Measurements from ENCODE around the gene UBE2J1. TPM values are rescaled to one million over a fixed set of nuclear protein-coding genes. Genes with fewer than 3 reads are reported as not detected.
"Not testable (repeated sequence)": the region's sequence is repeated elsewhere in the genome, so short reads cannot be mapped to it uniquely, and the experiment has no call there.

The UBE2J1 gene, protein sequence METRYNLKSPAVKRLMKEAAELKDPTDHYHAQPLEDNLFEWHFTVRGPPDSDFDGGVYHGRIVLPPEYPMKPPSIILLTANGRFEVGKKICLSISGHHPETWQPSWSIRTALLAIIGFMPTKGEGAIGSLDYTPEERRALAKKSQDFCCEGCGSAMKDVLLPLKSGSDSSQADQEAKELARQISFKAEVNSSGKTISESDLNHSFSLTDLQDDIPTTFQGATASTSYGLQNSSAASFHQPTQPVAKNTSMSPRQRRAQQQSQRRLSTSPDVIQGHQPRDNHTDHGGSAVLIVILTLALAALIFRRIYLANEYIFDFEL
- polyA plus RNA-seq (ENCODE audit: insufficient read length in 4 of 4): 10 to 100 TPM; 53.7 to 69.5 (median 63.3) TPM

DNA sequence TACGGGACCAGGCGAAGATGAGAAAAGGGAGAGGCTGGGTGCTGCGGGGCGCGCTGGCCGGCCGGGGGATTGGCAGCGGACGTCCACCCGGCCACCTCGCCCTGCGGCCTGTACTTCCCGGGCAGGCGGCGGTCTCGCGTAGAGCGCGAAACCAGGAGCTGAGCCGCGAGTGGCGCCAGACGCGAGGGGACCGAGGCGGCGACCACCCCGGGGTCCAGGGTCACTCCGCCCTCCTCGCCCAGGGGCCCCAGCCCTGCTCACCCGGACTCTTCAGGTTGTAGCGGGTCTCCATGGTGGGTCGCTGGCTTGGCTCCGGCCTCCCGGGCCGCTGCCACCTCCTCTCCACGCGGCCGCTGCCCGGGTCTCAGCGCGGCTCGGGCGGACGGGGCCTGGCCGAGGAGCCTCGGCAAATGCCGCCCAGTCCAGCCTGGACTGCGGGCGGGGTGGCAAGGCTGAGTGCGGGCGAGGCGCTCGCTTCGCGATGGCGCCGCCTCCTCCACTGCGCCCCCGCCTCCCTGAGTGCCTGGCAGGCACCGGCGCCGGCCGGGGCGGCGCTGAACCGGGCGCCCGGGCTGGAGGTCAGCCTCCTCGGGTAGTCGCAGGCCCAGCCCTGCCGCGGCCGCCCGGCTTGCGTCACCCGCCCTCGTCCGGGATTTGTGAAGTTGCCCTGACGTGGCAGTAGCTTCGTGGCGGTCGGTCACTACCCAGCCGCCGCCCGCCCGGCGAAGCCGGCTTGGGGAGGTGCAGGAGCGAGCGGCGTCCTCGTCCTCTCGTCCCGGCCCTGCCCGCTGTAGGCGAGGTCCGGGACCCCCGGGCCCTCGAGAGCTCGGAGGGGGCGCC lies at the start of gene UBE2J1:
TSS of gene UBE2J1 (minus strand) at position 445 of the 840 bp plus-strand sequence. CDS start at position 292, 153 bp downstream.
- DNase-seq (ENCODE audit: low read depth in 4 of 4, low spot score in 3 of 4): peak in 2 of 4 donors; percentile 67 to 75

DNA sequence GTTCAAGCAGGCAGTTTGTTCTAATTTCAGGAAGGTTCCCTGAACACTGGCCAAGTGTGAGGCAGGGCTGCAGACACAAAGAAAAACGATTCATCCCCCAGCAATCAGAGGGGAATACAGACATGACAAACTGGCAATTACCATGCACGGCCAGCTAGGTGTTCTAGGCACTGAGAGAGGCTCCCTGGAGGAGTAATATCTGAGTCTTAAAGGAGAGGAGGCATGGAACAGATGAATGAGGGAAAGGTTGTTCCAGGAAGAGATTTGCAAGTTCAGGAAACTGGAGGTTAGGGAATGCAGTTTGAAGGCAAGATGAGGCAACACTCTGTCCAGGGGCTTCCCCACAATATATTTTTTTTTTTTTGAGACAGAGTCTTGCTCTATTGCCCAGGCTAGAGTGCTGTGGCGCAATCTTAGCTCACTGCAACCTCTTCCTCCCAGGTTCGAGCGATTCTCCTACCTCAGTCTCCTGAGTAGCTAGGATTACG lies 48.4 kb upstream of the UBE2J1 start:
- no peak for DNase-seq (ENCODE audit: low read depth in 4 of 4, low spot score in 3 of 4)

DNA sequence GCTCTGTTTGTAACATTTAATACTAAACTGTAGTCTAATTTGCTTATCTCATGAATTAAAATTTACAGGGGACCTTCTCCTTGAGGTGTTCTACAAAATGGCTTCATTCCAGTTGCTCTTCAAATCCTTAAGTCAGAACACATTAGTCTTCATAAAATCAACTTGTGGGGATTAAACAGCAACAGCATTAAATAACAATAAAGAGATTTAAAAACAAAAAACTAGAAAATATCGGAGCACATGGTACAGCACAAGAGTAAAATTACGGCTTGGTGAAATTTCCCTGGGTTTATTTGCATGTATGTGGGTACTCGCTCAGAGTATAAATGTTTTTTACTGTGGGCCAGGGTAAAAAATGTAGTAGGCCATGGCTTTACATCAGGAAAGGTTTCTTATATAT lies 47.5 kb upstream of the UBE2J1 start:
- no peak for DNase-seq (ENCODE audit: low read depth in 4 of 4, low spot score in 3 of 4)

DNA sequence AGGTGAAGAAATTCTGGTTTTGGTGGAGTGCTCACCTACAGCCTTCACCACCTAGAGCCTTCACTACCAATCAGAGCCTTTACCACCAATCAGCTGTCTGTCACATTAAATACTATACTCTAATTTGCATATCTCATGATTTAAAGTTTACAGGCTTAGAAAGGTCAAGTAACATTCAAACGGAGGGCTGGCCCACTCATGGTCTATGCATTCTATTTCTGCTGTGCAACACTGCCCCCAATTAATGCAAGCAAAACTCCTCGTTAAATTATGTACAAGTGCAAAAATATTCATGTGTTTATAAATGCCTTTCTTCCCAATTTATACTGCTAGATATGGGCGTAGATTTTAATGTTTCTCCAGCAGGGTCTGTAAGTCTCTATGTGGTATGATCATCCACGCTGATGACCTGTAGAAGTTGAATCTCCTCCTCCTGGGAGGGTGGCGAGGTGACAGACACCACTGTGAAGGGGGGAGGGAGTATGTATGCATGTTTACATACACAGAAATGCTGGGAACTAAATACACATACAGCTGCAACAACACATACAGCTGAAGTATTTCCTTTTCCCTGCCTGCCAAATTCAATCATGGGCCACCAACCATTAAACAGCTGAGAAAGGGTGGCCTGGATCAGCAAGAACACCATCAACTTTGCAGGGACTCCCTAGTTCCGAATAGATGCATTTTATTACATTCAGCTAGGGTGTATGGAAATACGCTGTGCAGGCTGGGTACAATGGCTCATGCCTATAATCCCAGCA lies 46.4 kb upstream of the UBE2J1 start:
- no peak for DNase-seq (ENCODE audit: low read depth in 4 of 4, low spot score in 3 of 4)

DNA sequence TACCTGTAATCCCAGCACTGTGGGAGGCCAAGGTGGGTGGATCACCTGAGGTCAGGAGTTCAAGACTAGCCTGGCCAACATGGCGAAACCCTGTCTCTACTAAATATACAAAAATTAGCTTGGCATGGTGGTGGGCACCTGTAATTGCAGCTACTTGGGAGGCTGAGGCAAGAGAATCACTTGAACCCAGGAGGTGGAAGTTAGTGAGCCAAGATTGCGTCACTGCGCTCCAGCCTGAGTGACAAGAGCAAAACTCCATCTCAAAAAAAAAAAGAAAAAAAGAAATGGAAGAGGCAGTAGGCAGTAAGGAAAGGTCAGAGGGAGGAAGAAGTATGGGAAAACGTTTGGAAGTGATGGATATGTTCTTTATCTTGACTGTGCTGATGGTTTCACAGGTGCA lies 45.4 kb upstream of the UBE2J1 start:
- not testable (repeated sequence) for DNase-seq (ENCODE audit: low read depth in 4 of 4, low spot score in 3 of 4)

DNA sequence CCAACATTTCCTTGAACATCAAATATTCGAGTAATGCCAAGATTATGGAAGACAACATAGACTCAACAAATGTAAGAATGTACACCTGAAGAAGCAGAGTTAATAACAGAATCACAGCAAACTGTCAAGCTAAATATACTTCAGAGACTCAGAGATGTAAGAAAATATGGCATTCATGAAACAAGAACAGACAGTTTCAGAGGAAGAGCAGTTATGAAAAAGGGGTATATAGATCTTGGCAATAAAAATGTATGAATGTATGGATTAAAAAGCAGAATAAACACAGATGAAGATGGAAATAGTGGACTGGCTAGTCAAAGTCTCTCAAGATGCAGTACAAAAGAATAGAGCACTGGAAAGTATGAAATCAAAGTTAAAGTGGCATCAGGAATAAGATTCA lies 41.1 kb upstream of the UBE2J1 start:
- DNase-seq (ENCODE audit: low read depth in 4 of 4, low spot score in 3 of 4): no peak

DNA sequence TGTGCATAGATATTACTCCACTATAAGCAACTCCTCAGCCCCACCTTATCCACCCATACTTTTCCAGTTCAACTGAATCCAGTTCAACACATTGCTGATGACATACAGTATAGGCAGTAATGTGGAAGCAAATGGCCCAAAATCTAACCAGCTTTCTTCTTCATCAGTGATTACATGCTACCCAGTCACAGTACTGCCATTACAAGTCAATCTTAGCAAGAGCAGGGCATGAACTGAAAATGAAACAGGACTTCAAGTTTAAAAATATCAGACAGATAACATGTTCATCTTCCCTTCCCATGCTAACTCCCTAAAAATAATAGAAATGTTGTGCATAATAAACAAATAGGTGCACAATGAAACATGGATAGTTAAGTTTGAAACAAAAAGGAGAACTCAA lies 40.3 kb upstream of the UBE2J1 start:
- DNase-seq (ENCODE audit: low read depth in 4 of 4, low spot score in 3 of 4): no peak

DNA sequence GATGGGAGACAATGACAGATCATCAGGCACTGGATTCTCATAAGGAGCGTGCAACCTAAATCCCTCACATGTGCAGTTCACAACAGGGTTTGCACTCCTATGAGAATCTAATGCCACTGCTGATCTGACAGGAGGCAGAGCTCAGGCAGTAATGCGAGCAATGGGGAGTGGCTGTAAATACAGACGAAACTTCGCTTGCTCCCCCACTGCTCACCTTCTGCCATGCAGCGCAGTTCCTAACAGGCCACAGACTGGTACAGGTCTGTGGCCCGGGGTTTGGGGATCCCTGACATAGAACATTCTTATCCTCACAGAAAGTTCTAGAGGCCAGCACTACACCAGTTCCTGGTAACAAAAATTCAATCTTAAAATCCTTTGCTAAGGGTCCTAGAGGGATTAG lies 36.3 kb upstream of the UBE2J1 start:
- no peak for DNase-seq (ENCODE audit: low read depth in 4 of 4, low spot score in 3 of 4)

DNA sequence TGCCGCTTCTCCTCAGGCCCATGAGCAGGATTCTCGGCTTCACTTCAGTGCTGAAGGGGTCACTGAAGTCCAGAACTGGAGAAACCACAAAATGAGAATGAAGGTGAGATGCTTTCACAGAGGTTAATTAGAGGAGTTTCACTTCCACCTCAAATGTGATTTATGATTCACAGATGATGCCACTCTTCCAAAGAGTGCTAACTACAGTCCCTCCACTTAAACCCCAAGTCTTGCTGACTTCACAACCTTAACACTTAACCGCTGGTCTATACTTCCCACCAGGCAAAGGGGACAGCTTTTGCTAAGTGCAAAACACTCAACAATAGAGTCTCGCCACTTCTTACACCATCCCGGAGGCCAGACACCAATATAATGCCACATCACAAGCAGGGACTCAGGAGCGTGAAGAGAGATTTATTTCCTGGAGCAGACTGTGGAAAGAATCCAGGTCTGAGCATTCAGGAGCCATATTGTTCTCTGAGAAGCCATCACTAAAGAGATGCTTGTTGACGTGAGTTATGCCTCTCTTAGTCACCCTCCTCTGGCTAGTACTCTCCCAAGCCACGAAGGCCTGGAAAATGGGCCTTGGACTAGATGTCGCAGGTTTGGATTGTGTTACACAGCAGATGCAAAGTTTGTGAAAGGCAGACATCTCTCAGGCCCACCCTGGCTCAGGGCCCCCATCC lies 35.1 kb upstream of the UBE2J1 start:
- DNase-seq (ENCODE audit: low read depth in 4 of 4, low spot score in 3 of 4): no peak

DNA sequence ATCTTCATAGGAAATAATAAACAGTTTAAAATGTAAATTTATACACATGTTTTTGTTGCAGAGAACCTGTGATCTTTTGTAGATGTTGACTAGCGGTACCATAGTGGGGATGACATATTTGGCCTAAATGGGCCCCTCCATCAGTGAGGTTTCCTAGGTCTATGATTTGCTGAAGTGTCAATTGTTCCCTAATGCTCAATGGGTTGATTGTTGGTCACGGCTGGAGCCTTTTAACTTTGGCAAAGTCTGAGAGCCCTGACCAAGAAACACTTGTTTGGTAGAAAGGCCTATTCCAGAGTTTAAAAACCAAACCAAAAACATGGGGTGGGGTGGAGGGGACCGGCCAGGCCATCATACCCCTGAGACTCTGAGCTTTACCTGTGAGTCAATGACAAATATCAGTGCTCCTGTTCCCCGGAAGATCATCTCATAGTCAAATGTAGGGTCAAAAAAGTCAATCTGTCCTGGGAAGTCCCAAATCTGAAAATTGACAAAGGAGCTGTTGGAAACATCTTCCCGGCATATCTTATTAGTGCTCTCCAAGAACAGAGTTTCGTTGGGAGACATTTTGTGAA lies 34.5 kb upstream of the UBE2J1 start:
- DNase-seq (ENCODE audit: low read depth in 4 of 4, low spot score in 3 of 4): no peak

DNA sequence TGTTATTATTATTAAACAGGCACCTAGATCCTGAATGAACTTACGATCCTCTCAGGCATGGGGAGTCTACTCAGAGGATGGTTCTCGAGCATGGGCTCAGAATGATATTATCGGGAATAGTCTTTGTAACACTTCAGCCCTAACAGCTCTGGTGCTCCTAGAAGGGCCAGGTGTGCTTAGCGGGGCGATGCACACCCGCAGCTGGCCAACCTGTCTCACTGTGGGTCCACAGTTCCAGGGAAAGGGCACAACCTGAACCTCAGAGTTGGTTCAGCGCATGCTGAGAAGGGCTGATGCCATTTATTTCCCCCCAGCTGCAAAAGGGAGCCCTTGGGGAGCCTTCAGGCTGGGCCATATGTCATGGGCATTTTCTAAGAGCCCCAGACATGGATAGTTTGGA lies 33.3 kb upstream of the UBE2J1 start:
- DNase-seq (ENCODE audit: low read depth in 4 of 4, low spot score in 3 of 4): no peak

DNA sequence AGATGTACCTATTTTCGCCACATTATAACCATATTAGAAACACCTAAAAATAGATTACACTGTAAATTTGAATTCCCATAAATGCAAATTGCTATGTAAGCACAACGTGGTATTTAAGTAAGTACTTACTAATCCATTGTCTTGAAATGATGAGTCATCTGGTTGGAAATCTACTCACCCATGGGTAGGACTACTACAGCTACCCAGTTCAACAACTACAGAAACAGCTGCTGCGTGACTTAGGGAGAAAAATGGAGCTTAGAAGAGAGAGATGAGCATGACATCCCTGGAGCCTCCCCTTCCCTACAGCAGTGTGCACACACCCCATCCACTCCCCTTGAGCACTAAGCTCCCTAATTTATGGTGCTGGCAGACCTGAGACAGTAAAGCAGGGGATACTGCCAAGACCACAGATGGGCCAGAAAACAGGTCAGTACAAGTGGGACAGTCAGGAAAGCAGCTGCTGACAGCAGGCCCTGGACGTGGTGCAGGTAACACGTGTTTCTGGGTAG lies 32.7 kb upstream of the UBE2J1 start:
- DNase-seq (ENCODE audit: low read depth in 4 of 4, low spot score in 3 of 4): no peak

DNA sequence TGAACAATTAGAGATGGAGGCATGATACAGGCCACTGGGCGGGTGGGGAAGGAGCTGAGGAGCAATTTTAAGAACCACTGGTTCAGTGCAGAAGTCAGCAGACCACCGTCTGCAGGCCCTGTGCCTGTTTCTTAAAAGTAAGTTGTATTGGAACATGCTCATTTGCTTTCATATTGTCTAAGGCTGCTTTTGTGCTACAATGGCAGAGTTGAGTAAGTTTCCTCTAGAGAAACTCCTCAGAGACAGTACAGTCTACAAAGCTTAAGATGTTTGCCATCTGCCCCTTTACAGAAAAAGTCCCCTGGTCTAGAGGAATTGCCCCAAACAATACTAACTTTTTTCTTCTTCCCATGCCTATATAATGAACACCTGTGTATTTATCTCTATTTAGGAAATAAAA lies 28.5 kb upstream of the UBE2J1 start:
- DNase-seq (ENCODE audit: low read depth in 4 of 4, low spot score in 3 of 4): no peak

DNA sequence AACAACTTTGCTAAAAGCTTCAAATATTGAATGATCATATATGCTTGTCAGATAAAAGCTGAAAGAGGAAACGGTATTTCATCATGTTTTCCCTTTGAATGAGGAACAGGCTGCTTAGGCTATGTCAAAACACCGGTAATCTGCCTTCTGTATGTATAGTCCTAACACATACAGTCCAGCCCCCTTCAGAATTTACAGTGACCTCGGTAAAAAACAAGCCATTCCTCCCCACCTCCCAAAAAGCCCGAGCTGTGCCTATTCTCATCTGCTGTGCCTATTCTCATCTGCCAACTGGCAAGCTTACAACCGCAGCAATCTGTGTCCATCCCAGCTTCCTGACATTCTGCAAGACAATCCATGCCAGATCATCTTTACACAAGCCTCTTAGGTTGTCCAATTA lies 26.8 kb upstream of the UBE2J1 start:
- DNase-seq (ENCODE audit: low read depth in 4 of 4, low spot score in 3 of 4): no peak

DNA sequence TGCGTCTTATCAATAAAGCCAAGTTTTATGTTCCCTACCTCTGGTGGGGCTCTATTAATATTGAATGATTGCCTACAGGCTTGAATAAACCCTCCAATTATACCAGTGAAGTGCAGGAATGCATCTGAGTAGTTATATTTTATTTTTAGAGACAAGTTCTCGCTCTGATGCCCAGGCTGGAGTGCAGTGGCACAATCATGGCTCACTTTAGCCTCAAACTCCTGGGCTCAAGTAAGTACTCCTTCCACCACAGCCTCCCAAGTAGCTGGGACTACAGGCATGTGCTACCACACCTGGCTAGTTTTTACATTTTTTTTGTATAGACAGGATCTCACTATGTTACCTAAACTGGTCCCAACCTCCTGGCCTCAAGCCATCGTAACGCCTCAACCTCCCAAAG lies 26.1 kb upstream of the UBE2J1 start:
- no peak for DNase-seq (ENCODE audit: low read depth in 4 of 4, low spot score in 3 of 4)

DNA sequence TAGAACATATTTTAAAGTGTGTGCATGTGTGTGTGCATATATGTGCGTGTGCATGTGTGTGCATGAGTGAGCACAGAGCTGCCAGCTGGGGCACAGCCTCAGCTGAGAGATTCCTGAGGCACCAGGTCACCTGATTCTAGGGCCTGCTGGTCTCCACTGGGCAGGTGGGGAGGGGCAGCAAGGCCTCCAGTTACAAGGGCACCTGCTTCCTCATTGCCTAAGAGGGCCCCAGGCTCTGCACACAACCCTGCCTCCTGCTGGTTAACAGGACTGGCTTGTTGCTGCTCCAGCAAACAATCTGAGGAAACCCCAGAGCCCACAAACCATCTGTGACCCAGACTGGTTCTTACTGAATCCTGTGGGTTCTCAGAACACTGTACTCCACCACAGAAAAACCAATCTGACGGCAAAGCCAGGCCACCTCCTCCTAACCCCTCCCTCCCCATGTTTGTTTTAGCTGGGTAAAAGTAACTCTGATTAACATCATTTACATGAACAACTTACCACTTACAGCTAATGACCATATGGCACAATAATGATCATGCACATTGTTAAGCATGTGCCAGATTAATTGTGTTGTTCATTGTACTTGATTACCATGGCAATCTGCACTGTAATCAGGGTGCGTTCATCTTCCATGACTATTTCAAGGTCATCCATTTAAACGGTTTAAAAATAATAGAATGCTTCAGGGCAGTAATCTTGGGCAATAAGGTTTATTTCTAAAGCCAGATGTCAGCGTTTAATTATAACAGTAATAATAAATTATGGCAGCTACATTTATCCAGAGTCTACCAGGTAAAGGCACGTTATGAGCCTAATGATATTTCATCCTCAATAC lies 23.1 kb upstream of the UBE2J1 start:
- DNase-seq (ENCODE audit: low read depth in 4 of 4, low spot score in 3 of 4): peak in 3 of 4 donors; percentile 45 to 71 (median 65)

DNA sequence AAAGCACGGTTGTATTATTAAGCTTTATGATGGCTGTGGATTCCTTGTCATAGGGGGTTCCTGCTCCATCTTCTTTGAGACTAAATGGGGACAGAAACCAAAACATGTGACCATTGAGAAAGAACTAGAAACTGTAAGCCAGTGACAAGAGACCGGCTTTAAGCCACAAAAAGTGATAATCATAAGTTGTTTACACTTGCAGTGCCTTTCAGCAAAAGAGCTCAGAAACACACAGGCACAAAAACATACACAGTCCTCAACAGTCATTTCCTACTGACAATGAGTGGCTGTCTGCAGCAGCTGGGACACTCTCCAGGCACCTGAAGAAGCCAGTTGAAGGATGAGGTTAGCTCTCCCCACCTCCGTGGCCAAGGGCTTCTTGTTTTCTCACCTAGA lies 20.0 kb upstream of the UBE2J1 start:
- DNase-seq (ENCODE audit: low read depth in 4 of 4, low spot score in 3 of 4): no peak

DNA sequence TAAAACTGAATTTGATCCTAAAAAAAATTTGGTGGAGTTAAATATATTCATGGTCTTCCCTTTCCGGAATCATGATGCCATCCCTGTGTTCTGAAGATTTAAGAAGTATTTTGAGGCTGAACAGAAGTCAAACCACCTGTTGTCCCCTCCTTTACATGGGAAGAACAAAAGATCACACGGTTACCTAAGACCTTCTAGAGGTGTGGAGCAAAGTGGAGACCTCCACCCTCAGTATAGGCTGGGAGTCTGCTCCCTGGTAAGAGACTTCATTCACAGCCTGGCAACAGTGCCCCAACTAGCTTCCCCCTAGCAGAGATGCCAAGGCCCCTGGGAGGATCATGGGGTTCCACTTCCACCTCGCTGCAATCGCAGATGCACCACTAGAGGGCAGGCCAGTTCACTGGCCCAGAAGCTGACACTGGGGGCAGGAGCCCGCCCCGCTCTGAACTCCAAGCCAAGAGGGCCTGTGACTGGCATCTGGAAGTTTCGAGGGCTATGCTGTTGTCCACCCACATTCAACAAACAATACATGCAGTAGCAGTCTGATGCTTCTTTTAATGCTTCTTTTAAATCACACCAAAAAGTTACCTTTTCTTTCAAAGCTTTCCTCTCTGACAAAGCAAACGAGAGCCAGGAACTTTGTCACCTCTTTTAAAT lies 19.5 kb upstream of the UBE2J1 start:
- no peak for DNase-seq (ENCODE audit: low read depth in 4 of 4, low spot score in 3 of 4)

Measured in left renal pelvis (tissue), 4 donors.